Measurements from ENCODE around the gene NR6A1.

The NR6A1 gene

DNA sequence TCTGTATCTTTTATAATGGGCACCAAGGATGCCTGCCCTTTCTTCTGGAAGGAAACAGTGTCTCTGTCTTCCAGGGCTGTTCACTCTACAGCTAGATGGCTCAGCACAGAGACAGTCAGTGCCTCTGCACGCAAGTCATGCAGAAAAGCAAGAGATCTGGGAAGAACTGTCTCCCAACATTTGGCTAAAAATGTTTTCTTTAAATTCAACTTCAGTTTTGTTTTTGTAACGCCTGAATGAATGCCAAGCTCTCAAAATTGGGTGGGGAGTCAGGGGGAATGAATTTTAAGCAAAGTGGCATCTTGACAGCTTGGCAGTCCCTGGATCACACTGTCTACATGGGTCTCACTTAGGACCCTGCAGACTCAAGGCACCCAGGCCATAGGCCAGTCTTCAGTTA is 18.4 kb upstream of the NR6A1 start:
- no peak for TF ChIP-seq CTCF (IDR thresholded peaks at IDR 0.05; ENCODE audit: insufficient read depth, low read length, poor library complexity, severe bottlenecking)
- TF ChIP-seq EZH2phosphoT487 (conservative IDR thresholded peaks at IDR 0.05; ENCODE audit: low read length): no peak
- Histone ChIP-seq H4K20me1 (ENCODE audit: low read depth, low read length) (no peaks in the 10 kb centered on the region), H3K27me3 (ENCODE audit: low read length) (no peaks in the 10 kb centered on the region)

DNA sequence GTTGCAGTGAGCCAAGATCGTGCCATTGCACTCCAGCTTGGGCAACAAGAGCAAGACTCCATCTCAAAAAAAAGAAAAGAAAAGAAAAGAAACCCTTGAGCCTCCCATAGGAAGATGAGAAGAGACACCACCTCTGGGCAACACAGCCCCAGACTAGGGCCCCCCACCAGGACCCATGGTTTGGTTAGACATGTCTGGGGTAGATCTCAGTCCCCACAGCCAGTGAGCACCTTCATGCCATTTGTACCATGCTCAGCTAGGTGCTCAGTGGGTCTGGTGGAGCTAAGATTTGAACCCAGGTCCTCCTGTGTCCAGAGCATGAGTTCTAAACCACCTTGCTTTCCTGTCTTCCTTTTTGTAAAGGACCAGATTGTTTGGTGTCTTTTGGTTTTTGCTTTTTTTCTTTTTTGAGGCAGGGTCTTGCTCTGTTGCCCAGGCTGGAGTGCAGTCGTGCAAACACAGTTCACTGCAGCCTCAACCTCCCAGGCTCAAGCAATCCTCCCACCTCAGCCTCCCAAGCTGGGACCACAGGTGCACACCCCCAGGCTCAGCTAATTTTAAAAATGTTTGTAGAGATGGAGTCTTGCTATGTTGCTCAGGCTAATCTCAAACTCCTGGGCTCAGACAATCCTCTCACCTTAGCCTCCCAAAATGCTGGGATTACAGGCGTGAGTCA is 17.6 kb upstream of the NR6A1 start:
- Histone ChIP-seq H3K9me2 (replicated peaks; ENCODE audit: insufficient read depth, low read length) (no peaks in the 10 kb centered on the region), H3K4me2 (ENCODE audit: low read depth, low read length, poor library complexity, severe bottlenecking) (no peak overlapping the region), H3F3A (ENCODE audit: insufficient read depth) (no peaks in the 10 kb centered on the region), H2AFZ (ENCODE audit: low read depth, low read length, severe bottlenecking) (no peak overlapping the region), H4K20me1 (ENCODE audit: low read depth, low read length) (no peaks in the 10 kb centered on the region), H3K79me2 (ENCODE audit: insufficient read depth, low read length) (no peaks in the 10 kb centered on the region), H3K27ac (ENCODE audit: low read depth, low read length) (no peak overlapping the region), H3K36me3 (ENCODE audit: low read length) (no peaks in the 10 kb centered on the region), H3K4me3 (ENCODE audit: insufficient read depth, low read length, poor library complexity, severe bottlenecking) (no peak overlapping the region), H3K9ac (ENCODE audit: low read length) (no peak overlapping the region), H3K27me3 (ENCODE audit: low read length) (no peaks in the 10 kb centered on the region), H3K9me3 (ENCODE audit: insufficient read depth, low read length) (no peaks in the 10 kb centered on the region)
- no peak for TF ChIP-seq EZH2phosphoT487 (conservative IDR thresholded peaks at IDR 0.05; ENCODE audit: low read length)

More for the DNA sequence above, 18.4 kb upstream of the NR6A1 start:
- H3K9ac ChIP-seq (ENCODE audit: low read length): no peak overlapping the region
- H3K27ac ChIP-seq (ENCODE audit: low read depth, low read length): no peak overlapping the region
- no peaks in the 10 kb centered on the region for H3K36me3 ChIP-seq (ENCODE audit: low read length)
- no peak overlapping the region for H3K4me2 ChIP-seq (ENCODE audit: low read depth, low read length, poor library complexity, severe bottlenecking)
- no peaks in the 10 kb centered on the region for H3K79me2 ChIP-seq (ENCODE audit: insufficient read depth, low read length)
- H2AFZ ChIP-seq (ENCODE audit: low read depth, low read length, severe bottlenecking): no peak overlapping the region
- H3K4me3 ChIP-seq (ENCODE audit: insufficient read depth, low read length, poor library complexity, severe bottlenecking): no peak overlapping the region
- H3F3A ChIP-seq (ENCODE audit: insufficient read depth): no peaks in the 10 kb centered on the region
- H3K9me2 ChIP-seq (replicated peaks; ENCODE audit: insufficient read depth, low read length): no peaks in the 10 kb centered on the region
- H3K9me3 ChIP-seq (ENCODE audit: insufficient read depth, low read length): no peaks in the 10 kb centered on the region

DNA sequence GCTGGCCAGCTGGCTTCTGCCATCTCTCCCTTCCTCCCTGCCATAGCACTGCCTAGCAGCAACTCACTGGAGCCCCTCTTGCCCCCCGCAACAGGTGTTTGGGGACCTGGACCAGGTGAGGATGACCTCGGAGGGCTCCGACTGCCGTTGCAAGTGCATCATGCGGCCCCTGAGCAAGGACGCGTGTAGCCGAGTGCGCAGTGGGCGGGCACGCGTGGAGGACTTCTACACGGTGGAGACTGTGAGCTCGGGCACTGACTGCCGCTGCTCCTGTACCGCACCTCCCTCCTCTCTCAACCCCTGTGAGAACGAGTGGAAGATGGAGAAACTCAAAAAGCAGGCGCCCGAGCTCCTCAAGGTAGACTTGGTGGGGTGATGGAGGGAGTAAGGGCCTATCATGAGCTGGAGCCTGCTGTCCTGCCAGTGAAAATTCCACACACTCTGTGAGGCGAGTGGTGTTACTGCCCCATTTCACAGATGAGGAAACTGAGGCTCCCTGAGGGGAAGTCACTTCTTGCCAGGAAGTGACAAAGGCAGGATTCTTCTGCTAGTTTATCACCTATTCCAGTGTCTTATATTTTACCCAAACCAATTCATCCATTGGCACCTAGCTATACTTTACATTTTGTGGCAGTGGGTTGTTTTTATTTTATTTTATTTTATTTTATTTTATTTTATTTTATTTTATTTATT is 15.9 kb upstream of the NR6A1 start:
- TF ChIP-seq EZH2phosphoT487 (conservative IDR thresholded peaks at IDR 0.05; ENCODE audit: low read length): no peak
- TF ChIP-seq CTCF (IDR thresholded peaks at IDR 0.05; ENCODE audit: insufficient read depth, low read length, poor library complexity, severe bottlenecking): no peak
- H3K27ac ChIP-seq (ENCODE audit: low read depth, low read length): no peak overlapping the region
- H3K4me2 ChIP-seq (ENCODE audit: low read depth, low read length, poor library complexity, severe bottlenecking): no peak overlapping the region
- no peaks in the 10 kb centered on the region for H3F3A ChIP-seq (ENCODE audit: insufficient read depth)
- no peaks in the 10 kb centered on the region for H3K27me3 ChIP-seq (ENCODE audit: low read length)
- no peak overlapping the region for H3K9ac ChIP-seq (ENCODE audit: low read length)
- H3K9me3 ChIP-seq (ENCODE audit: insufficient read depth, low read length): no peaks in the 10 kb centered on the region
- H3K9me2 ChIP-seq (replicated peaks; ENCODE audit: insufficient read depth, low read length): no peaks in the 10 kb centered on the region
- no peaks in the 10 kb centered on the region for H3K36me3 ChIP-seq (ENCODE audit: low read length)
- H4K20me1 ChIP-seq (ENCODE audit: low read depth, low read length): no peaks in the 10 kb centered on the region
- H2AFZ ChIP-seq (ENCODE audit: low read depth, low read length, severe bottlenecking): no peak overlapping the region
- H3K4me3 ChIP-seq (ENCODE audit: insufficient read depth, low read length, poor library complexity, severe bottlenecking): no peak overlapping the region
- H3K79me2 ChIP-seq (ENCODE audit: insufficient read depth, low read length): no peaks in the 10 kb centered on the region

DNA sequence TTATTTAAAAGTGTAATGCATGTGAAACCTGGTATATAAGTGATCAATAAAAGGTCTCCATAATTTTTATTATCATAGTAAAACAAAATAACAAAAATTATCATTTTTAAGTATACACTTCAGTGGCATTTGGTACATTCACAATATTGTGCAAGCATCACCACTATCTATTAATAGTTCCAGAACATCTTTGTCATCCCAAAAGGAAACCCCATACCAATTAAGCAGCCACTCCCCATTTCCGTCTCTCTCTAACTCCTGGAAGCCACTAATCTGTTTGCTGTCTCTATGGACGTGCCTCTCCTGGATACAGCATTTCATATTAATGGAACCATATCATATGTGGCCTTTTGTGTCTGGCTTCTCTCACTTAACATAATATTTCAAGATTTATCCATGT is 13.4 kb upstream of the NR6A1 start:
- no peak overlapping the region for H3K27ac ChIP-seq (ENCODE audit: low read depth, low read length)
- TF ChIP-seq CTCF (IDR thresholded peaks at IDR 0.05; ENCODE audit: insufficient read depth, low read length, poor library complexity, severe bottlenecking): no peak
- no peak for TF ChIP-seq EZH2phosphoT487 (conservative IDR thresholded peaks at IDR 0.05; ENCODE audit: low read length)

More for the DNA sequence above, 13.4 kb upstream of the NR6A1 start:
- H3F3A ChIP-seq (ENCODE audit: insufficient read depth): no peaks in the 10 kb centered on the region
- H3K9ac ChIP-seq (ENCODE audit: low read length): no peak overlapping the region
- H3K9me3 ChIP-seq (ENCODE audit: insufficient read depth, low read length): no peaks in the 10 kb centered on the region
- H3K36me3 ChIP-seq (ENCODE audit: low read length): no peaks in the 10 kb centered on the region
- H3K9me2 ChIP-seq (replicated peaks; ENCODE audit: insufficient read depth, low read length): no peaks in the 10 kb centered on the region
- H2AFZ ChIP-seq (ENCODE audit: low read depth, low read length, severe bottlenecking): no peak overlapping the region
- H3K4me3 ChIP-seq (ENCODE audit: insufficient read depth, low read length, poor library complexity, severe bottlenecking): no peak overlapping the region
- H4K20me1 ChIP-seq (ENCODE audit: low read depth, low read length): no peaks in the 10 kb centered on the region
- no peaks in the 10 kb centered on the region for H3K27me3 ChIP-seq (ENCODE audit: low read length)
- no peaks in the 10 kb centered on the region for H3K79me2 ChIP-seq (ENCODE audit: insufficient read depth, low read length)
- no peak overlapping the region for H3K4me2 ChIP-seq (ENCODE audit: low read depth, low read length, poor library complexity, severe bottlenecking)
